ENCODE measurements around the gene DENND5A.

The DENND5A gene

DNA sequence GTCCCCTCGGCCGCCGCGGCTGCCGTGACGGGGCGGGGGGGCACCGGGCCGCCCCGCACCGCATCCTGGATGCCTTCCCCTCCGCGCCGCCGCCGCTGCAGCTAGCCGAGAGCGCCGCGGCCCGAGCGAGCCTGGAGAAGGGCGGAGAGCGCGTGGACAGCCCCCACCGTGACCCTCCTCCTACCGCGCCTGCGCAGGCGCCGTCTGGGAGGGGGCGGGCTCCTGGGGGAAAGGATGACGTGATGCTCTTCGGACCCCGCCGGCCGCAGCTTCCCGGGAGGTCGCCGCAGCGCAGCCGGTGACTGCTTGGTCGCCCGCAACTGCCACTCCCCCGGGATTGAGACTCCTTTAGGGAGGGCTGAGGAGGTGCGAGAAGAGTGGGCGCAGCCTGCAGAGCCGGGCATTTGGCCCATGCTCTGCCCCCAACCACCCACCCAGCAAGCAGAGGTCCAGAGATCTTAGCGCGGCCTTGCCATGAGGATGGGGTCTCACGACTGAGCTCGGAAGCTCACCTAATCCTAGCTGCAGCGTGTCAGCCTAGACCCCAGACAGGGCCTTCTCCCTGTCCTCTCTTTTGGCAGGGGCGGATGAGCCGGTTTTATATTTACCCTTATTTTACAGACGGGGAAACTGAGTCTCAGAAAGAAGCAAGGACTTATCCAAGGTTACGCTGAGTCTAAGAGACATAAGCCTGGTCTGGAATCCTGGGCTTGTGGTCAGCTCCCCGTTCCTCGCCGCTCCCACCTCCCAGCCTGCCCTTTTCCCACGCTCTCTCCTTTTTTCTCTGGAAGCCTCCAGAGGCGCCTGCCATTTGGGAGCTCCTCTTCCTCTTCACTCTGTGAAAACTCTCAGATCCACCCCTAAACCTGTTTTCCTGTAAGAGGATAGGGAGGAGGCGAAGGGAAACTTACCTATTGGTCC lies at the start of gene DENND5A:
Gene DENND5A (minus strand): TSS at position 140 of the 921 bp plus-strand sequence. CDS start 281 bp downstream, outside the sequence.
- POLR2A ChIA-PET = interaction anchor here (0.5 to 2.5 kb wide), 17 partner anchors 9 to 234 kb away, joined by 3 to 18 read pairs (median 5); partner anchors contain the start of genes TMEM41B and ZNF143
- CTCF ChIA-PET = interaction anchor here (0.7 kb wide), 1 partner anchor 11 kb away, joined by 3 read pairs; no protein-coding TSS in a partner anchor
- TF ChIP-seq SUZ12 (IDR thresholded peaks at IDR 0.05) = no peak
- TF ChIP-seq L3MBTL2 (conservative IDR thresholded peaks at IDR 0.05) = no peak; the same call in 1 of the 2 replicates
- no peak for TF ChIP-seq FOXK2 (IDR thresholded peaks at IDR 0.05)
- TF ChIP-seq ELF4 (IDR thresholded peaks at IDR 0.05) = no peak
- TF ChIP-seq CTBP1 (IDR thresholded peaks at IDR 0.05; ENCODE audit: borderline replicate concordance) = no peak
- no peak for TF ChIP-seq FOXM1 (IDR thresholded peaks at IDR 0.05; ENCODE audit: borderline replicate concordance)
- no peak for TF ChIP-seq HDGF (IDR thresholded peaks at IDR 0.05; ENCODE audit: borderline replicate concordance)
- TF ChIP-seq SP1 (IDR thresholded peaks at IDR 0.05) = no peak
- TF ChIP-seq ARNT (IDR thresholded peaks at IDR 0.05) = no peak
- TF ChIP-seq LEF1 (IDR thresholded peaks at IDR 0.05; ENCODE audit: borderline replicate concordance) = no peak
- TF ChIP-seq FOXA1 (IDR thresholded peaks at IDR 0.05) = no peak
- no peak for TF ChIP-seq ZNF384 (IDR thresholded peaks at IDR 0.05)
- TF ChIP-seq, protein P1, sequence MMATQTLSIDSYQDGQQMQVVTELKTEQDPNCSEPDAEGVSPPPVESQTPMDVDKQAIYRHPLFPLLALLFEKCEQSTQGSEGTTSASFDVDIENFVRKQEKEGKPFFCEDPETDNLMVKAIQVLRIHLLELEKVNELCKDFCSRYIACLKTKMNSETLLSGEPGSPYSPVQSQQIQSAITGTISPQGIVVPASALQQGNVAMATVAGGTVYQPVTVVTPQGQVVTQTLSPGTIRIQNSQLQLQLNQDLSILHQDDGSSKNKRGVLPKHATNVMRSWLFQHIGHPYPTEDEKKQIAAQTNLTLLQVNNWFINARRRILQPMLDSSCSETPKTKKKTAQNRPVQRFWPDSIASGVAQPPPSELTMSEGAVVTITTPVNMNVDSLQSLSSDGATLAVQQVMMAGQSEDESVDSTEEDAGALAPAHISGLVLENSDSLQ (IDR thresholded peaks at IDR 0.05) = no peak
- TF ChIP-seq NFRKB (IDR thresholded peaks at IDR 0.05) = no peak
- DNase-seq (ENCODE audit: extremely low spot score) = peak; percentile 97

DNA sequence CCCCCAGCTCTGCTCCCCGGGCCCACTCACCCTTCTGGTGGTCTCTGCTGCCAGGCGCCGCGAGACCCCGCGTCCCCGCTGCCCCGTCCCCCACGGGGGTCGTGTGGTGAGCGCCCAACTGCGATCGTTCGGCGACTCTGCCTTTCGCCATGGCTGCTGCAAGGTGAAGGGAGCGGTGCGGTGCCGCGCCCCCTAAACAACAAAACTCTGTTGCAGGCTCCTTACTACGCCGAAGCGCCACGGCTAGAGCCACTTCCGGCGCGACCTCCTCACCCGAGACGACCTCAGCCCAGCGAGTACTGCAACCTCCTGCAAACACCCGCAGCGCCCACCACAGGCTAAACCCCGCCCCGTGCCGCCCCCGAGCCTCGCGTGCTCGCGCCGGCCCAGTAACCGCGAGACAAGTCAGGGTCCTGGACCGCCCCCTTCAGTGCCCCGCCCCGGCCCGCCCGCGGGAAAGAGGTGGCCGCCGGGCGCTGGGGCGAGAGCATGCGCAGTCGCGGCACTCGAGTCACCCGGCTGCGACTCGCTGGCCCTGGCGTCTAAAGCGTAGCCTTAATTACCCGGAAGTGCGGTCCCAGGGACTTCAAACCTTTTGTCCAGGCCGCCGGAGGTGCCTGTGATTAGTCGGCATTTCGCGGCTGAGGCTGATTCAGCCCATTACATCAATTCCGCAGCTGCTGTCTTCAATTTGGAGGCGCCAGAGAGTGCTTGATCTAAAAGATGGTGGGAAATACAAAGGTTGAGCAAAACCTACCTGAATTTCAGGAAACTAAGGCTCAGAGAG lies 49.3 kb upstream of the DENND5A start, which contains the start of gene TMEM41B:
Gene TMEM41B (minus strand): TSS at position 303 of the 787 bp plus-strand sequence. CDS start 152 bp downstream, at position 151.
- CTCF ChIA-PET = interaction anchor here (0.7 to 1.1 kb wide), 2 partner anchors 28 to 1359 kb away, joined by 4 read pairs; no protein-coding TSS in a partner anchor

DNA sequence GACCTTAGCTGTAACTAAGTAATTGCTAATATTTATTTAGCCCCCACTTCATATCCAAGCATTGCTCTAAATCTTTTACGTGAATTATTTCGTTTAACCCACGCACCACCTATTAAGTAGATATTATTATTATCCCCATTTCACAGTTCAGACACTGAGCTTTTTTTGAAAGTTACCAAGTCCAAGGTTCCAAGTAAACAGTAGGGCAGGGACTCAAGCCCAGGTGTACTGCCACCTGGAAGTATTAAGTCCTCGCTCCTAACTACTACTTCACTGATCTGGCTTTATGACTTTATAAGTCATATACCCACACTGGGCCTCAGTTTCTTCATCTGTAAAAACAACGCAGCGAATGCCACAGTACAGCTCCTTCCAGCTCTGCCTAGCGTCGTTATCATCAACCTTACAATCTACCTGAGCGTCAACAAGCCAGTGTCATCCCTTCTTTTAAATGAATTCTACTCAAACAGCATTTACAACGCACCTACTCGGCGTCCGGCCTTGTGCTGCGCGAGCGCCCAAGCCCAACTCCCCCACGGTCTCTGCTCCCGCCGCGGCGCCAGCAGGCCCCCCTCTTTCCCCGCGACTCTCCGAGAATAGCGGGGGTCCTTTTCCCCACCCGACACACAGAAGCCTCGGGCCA lies 48.6 kb upstream of the DENND5A start:
- POLR2A ChIA-PET = interaction anchor here (1.4 to 3.1 kb wide), 3 partner anchors 49 to 146 kb away, joined by 9 to 14 read pairs (median 10); partner anchors contain the start of genes DENND5A, IPO7 and ZNF143
- TF ChIP-seq SUZ12 (IDR thresholded peaks at IDR 0.05) (no peak), ELF4 (IDR thresholded peaks at IDR 0.05) (no peak), NFRKB (IDR thresholded peaks at IDR 0.05) (no peak)
- no peak for DNase-seq (ENCODE audit: extremely low spot score)
- CTCF ChIA-PET = interaction anchor here (0.8 to 1.0 kb wide), 2 partner anchors 9 to 53 kb away, joined by 3 to 5 read pairs; no protein-coding TSS in a partner anchor

More for the DNA sequence above, 49.3 kb upstream of the DENND5A start, which contains the start of gene TMEM41B:
- POLR2A ChIA-PET = interaction anchor here (0.7 to 3.1 kb wide), 9 partner anchors 12 to 990 kb away, joined by 3 to 14 read pairs (median 8); partner anchors contain the start of genes ADM, DENND5A, IPO7 and ZNF143
- TF ChIP-seq ELF4 (IDR thresholded peaks at IDR 0.05) = peak; percentile 92
- TF ChIP-seq HDGF (IDR thresholded peaks at IDR 0.05; ENCODE audit: borderline replicate concordance) = 0 out of 2 replicates have a peak, but pooled peaks have one; percentile 81
- TF ChIP-seq SUZ12 (IDR thresholded peaks at IDR 0.05) = no peak
- no peak for TF ChIP-seq FOXM1 (IDR thresholded peaks at IDR 0.05; ENCODE audit: borderline replicate concordance)
- TF ChIP-seq SP1 (IDR thresholded peaks at IDR 0.05) = no peak
- TF ChIP-seq, protein P1 (IDR thresholded peaks at IDR 0.05) = 0 out of 2 replicates have a peak, but pooled peaks have one; percentile 21
- DNase-seq (ENCODE audit: extremely low spot score) = peak; percentile 99

DNA sequence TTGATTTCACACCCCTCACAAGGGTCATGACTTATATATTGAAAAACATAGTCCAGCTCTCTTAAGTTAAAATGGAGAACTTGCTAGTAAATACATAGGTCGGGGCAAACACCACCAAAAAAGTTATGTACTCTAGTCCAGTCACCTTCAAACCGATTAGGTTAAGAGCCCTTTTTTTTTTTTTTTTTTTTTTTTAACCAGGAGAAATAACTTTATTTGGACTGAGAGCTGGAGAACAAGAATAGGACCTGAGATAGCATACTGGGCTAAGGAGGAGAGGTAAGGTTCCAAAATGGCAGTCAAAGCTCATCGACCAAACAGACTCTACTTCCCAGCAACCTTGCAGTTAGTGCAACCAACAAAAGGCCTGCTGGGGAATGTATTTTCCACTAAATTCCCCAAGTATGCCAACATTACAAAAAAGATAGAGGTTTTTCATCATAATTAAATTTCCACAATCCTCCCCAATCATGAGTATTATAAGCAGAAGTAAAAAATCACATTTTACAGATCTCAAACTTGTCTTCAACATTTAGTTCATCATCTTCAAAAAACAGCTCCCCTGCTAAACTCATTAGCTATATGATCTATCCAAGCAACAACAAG lies 45.4 kb upstream of the DENND5A start:
- POLR2A ChIA-PET = interaction anchor here (1.2 kb wide), 1 partner anchor 74 kb away, joined by 4 read pairs; the partner anchor contains the start of gene IPO7
- TF ChIP-seq ARNT (IDR thresholded peaks at IDR 0.05) (no peak), ZNF384 (IDR thresholded peaks at IDR 0.05) (peak; percentile 90)
- DNase-seq (ENCODE audit: extremely low spot score) = no peak
- CTCF ChIA-PET = no interaction called here

DNA sequence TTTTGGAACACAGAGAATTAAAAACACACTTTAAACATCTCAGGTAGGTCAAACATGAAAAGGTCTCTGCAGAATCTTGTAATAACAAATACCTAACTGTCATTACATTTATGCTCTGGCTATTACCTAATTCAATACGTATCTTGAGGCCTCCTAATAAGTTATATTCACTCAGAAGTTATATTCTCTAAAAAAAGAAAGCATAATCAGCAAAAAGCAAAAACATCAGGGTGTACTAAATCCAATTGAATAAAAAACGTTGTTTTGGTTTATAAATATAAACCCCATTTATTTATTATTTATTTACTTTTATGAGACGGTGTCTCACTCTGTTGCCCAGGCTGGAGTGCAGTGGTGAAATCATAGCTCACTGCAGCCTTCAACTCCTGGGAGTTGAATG lies 39.0 kb upstream of the DENND5A start:
- POLR2A ChIA-PET = no interaction called here
- no peak for DNase-seq (ENCODE audit: extremely low spot score)
- CTCF ChIA-PET = interaction anchor here (1.1 kb wide), 1 partner anchor 9 kb away, joined by 5 read pairs; no protein-coding TSS in a partner anchor
- TF ChIP-seq, protein P1 (IDR thresholded peaks at IDR 0.05) = no peak
- TF ChIP-seq HDGF (IDR thresholded peaks at IDR 0.05; ENCODE audit: borderline replicate concordance) (no peak), ELF4 (IDR thresholded peaks at IDR 0.05) (no peak), FOXA1 (IDR thresholded peaks at IDR 0.05) (no peak), ARNT (IDR thresholded peaks at IDR 0.05) (no peak), FOXK2 (IDR thresholded peaks at IDR 0.05) (no peak), FOXM1 (IDR thresholded peaks at IDR 0.05; ENCODE audit: borderline replicate concordance) (no peak), BHLHE40 (IDR thresholded peaks at IDR 0.05; ENCODE audit: borderline replicate concordance) (no peak), ZNF384 (IDR thresholded peaks at IDR 0.05) (no peak), CTBP1 (IDR thresholded peaks at IDR 0.05; ENCODE audit: borderline replicate concordance) (no peak), SUZ12 (IDR thresholded peaks at IDR 0.05) (no peak), NFRKB (IDR thresholded peaks at IDR 0.05) (no peak), LEF1 (IDR thresholded peaks at IDR 0.05; ENCODE audit: borderline replicate concordance) (no peak), TARDBP (IDR thresholded peaks at IDR 0.05) (no peak), L3MBTL2 (conservative IDR thresholded peaks at IDR 0.05) (no peak), SP1 (IDR thresholded peaks at IDR 0.05) (no peak)

Measured in HEK293T (cell line).